Measurements from ENCODE around the gene DNM1.

Gene DNM1

DNA sequence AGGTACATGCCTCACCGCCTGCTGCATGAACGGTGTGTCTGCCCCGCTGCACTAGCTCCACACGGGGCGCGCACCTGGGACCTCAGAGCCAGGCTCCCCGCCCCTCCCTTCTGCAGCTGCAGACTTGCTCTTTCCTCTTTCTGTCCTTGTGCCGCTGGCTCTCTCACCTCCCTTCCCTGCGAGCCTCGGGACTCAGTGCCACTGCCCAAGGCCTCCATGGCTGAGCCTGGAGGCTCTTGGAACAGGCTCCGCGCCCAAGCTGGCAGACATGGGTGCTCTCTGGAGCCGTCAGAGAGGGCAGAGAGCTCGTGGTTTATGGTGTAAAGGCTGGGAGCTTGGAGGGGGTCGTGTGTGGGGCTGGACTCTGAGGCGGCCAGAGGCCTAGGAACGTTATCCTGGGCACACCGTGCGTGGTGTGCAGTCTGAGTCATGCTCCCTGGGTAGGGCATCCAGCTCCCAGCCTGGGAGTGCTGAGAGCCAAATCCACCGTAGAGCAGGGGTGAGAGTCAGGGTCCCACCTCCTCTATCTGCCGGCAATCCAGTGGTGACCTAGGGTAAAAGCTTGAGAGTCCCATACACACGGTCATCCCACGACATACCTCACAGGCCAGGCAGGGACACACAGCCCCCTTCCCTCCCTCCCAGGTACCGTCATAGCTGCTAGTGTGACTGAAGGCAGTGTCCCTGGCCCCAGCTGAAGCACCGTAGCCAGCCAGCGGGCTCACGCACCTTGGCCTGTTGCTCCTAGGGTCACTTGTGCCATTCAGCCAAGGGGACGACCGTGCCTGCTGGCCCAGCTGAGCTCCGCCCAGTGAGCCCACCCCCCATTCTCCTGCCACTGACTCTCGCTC lies 50.2 kb downstream of the DNM1 start:
- no peak for TF ChIP-seq GATA3 (IDR thresholded peaks at IDR 0.05; ENCODE audit: low read depth, low read length)
- no peak for TF ChIP-seq GATA2 (IDR thresholded peaks at IDR 0.05; ENCODE audit: low read depth, low read length)

GRCh38 chr9:128253991-128254346 lies 50.8 kb downstream of the DNM1 start:
- no peak for TF ChIP-seq GATA2 (IDR thresholded peaks at IDR 0.05; ENCODE audit: low read depth, low read length)

DNA sequence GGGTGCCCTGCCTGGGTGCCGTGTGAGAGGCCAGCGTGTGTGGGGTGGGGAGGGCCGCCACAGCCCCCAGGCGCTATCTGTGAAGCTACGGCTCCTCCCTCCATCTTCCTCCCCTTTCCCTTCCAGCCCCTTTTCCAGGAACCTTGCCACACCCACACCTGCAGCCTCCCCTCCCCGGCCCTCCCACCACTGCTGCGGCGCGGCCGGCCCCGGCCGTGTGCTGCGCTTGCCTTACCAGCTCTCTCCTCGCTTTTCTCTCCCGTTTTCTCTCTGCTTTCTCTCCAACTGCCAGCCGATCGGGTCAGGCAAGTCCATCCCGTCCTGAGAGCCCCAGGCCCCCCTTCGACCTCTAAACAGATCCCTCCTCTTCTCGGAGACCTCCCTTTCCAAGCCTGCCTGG lies 51.2 kb downstream of the DNM1 start:
- TF ChIP-seq GATA3 (IDR thresholded peaks at IDR 0.05; ENCODE audit: low read depth, low read length) (no peak), GATA2 (IDR thresholded peaks at IDR 0.05; ENCODE audit: low read depth, low read length) (no peak)

DNA sequence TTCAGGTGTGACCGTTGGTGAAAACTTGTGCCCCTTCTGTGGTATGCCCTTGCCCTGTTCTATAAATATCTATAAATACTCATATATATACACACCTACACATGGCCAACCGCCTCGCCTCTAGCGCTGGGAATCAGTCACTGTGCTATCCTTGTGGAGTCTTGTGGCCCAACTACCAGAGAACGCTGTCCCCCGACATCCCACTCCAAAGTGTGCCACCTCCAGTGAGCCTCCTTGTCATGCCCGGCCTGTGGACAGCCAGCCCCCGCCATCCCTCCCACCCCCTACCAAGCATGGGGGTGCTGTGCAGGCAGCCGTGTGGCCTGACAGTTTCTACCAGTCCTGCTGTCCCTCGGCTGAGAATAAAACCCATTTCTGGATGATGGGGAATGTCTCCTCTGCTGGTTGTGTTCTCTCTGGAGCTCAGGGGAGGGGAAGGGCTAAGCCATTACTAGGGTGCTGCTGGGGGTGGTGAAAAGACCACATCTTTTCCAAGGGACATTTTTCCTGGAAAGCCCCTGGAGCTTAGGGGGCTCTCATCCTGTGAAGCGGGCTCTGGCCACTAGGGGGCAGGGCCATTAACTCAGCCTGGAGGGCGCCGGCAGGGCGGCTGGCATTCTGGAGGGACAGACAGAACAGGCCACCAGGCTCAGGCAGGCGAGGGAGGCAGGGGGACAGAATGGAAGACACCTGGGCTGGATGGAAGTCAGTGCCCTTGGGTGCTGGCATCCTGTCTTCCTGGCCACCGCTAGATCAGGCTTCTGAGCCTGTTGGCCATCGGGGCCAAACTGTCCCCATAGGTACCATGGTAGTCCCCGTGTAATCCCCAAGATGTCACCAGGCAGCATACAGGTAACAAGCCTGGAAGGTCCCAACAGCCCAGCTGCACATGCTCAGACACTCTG lies 51.9 kb downstream of the DNM1 start:
- TF ChIP-seq GATA2 (IDR thresholded peaks at IDR 0.05; ENCODE audit: low read depth, low read length) (no peak), GATA3 (IDR thresholded peaks at IDR 0.05; ENCODE audit: low read depth, low read length) (no peak)

- TF ChIP-seq GATA2 (IDR thresholded peaks at IDR 0.05; ENCODE audit: low read depth, low read length) (no peak), GATA3 (IDR thresholded peaks at IDR 0.05; ENCODE audit: low read depth, low read length) (no peak)
These were observed 54.1 kb downstream of the DNM1 start for GRCh38 chr9:128257086-128257825.

DNA sequence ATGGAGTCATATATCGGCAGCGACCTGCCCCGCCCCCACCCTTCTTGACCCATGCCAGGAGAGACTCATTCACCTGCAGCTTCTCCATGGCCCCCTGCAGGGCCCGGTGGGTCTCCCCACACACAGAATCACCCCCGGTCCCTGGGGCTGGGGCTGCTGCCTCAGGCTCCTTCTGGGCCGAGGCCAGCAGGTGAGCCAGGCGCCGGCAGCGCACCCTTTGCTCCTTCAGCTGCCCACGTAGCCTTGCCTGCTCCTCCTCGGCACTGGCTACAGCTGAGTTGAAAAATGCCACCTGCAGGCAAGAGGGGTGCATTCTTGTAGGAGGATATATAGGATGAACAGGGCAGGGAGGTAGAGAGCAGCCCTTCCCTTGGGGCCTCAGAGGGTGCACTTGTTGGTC lies 54.7 kb downstream of the DNM1 start:
- TF ChIP-seq GATA2 (IDR thresholded peaks at IDR 0.05; ENCODE audit: low read depth, low read length) = no peak
- TF ChIP-seq GATA3 (IDR thresholded peaks at IDR 0.05; ENCODE audit: low read depth, low read length) = no peak

GRCh38 chr9:128258326-128258725 lies 55.1 kb downstream of the DNM1 start:
- TF ChIP-seq GATA2 (IDR thresholded peaks at IDR 0.05; ENCODE audit: low read depth, low read length) (no peak), GATA3 (IDR thresholded peaks at IDR 0.05; ENCODE audit: low read depth, low read length) (no peak)

- TF ChIP-seq GATA3 (IDR thresholded peaks at IDR 0.05; ENCODE audit: low read depth, low read length) = no peak
- TF ChIP-seq GATA2 (IDR thresholded peaks at IDR 0.05; ENCODE audit: low read depth, low read length) = no peak
These were observed 56.0 kb downstream of the DNM1 start for GRCh38 chr9:128259156-128259555.

DNA sequence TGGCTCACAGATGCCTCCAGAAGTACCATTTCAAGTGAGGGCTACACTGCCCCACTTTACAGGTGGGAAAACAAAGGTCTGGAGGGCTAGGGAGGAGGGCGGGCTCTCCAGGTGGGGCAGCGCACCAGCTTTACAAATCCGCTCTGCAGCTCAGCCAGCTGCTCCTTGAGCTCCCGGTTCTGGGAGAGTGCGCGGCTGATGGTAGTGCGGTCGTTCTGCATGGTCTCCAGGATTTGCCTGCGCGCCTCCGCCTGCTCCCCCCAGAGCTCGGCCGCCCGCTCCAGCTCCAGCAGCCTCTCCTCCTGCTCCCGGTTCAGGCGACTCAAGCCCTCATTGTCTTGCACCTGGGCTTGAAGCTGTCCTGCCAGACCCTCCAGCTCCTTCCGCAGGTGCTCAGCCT lies 57.2 kb downstream of the DNM1 start:
- TF ChIP-seq GATA2 (IDR thresholded peaks at IDR 0.05; ENCODE audit: low read depth, low read length) (no peak), GATA3 (IDR thresholded peaks at IDR 0.05; ENCODE audit: low read depth, low read length) (no peak)

GRCh38 chr9:128262687-128263086 lies 59.5 kb downstream of the DNM1 start:
- TF ChIP-seq GATA3 (IDR thresholded peaks at IDR 0.05; ENCODE audit: low read depth, low read length) = no peak
- TF ChIP-seq GATA2 (IDR thresholded peaks at IDR 0.05; ENCODE audit: low read depth, low read length) = no peak

GRCh38 chr9:128265348-128265847 lies 62.2 kb downstream of the DNM1 start:
- TF ChIP-seq GATA3 (IDR thresholded peaks at IDR 0.05; ENCODE audit: low read depth, low read length) (no peak), GATA2 (IDR thresholded peaks at IDR 0.05; ENCODE audit: low read depth, low read length) (no peak)

DNA sequence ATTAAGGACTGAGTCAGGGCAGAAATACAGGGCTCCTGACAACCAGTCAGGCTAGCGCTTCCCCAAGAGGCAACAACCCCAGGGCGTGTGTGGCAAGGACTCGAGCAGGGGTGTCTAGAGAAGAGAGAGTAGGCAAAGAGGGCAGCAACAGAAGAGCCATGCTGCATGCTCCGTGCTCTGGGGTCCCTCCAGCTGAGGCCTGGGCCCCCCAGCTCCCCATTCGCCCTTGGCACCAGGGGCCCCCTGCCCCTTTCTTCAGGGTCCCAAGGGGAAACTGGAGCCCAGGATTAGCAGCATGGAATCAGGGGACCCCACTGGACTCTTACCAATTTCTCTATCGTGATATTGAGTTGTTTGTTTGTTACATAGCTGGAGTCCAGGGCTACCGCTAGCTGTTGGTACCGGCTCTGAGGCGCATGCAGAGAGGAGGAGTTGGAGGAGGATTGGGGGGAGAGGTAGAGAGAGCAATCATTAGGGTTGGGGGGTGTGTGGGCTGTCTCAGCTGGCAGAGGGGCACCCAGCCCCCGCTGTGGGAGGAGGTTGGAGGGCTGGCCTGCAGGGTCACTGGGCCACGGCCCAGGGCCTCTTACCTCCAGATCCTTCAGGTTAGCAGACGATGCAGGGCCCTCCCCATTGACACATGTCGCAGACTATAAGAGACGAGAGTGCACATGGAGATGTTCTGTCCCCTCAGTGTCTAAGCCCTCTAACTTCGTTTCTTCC lies 63.9 kb downstream of the DNM1 start:
- TF ChIP-seq GATA3 (IDR thresholded peaks at IDR 0.05; ENCODE audit: low read depth, low read length) = no peak
- TF ChIP-seq GATA2 (IDR thresholded peaks at IDR 0.05; ENCODE audit: low read depth, low read length) = no peak

GRCh38 chr9:128271112-128271511 lies 67.9 kb downstream of the DNM1 start:
- no peak for TF ChIP-seq GATA2 (IDR thresholded peaks at IDR 0.05; ENCODE audit: low read depth, low read length)
- TF ChIP-seq GATA3 (IDR thresholded peaks at IDR 0.05; ENCODE audit: low read depth, low read length) = no peak
